Body of pancreas (tissue), 4 donors: Measurements from ENCODE around the gene USP48.

Experiments used
- POLR2A ChIP-seq, 3 donors: fragments of 450-650 bp; IDR thresholded peaks; one replicate each; pipeline ENCODE4 v1.6.1; 2016; ENCODE audit warnings: antibody characterized with exemption in 3 of 3, mild to moderate bottlenecking in 2 of 3
- TF ChIP-seq, protein P1 (sequence below), 7 experiments: fragments of 450-650 bp in 4 of 7; fragments of 200-600 bp in 3 of 7; sonication (generic) in 3 of 7; IDR thresholded peaks; one replicate each; pipeline ENCODE4 v1.5.1; 2016 to 2019; ENCODE audit warnings: antibody characterized with exemption in 7 of 7

DNA sequence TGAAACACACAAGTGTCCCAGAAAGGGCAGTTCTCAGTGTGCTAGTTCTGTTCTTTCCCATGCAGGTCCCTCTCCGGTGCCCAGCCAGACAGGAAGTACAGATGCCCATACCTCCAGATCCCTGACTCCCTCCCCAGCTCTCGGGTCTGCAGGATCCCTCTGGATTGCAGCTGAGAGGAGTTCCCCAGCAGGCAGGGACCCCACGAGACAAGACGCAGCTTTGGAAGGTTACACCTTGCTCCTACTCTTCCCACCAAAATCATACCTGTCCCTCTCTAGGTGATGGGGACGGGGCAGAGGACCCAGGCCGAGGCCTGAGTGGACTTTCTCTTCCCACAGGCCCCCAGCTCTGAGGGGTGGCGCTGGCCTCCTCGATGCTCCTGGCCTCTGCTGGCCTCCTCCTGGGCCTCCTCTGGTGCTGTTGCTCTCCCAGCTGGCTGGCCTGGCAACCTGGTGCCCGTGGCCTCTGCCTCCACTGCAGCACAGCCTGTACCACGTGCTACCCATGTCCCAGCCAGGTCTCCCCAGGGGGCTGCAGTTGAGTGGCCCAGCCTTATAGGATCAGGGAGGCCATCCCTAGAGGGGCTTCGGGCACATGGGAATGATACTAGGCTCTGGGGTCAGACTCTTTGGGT, 38.6 kb upstream of the USP48 start:
- TF ChIP-seq, protein P1, sequence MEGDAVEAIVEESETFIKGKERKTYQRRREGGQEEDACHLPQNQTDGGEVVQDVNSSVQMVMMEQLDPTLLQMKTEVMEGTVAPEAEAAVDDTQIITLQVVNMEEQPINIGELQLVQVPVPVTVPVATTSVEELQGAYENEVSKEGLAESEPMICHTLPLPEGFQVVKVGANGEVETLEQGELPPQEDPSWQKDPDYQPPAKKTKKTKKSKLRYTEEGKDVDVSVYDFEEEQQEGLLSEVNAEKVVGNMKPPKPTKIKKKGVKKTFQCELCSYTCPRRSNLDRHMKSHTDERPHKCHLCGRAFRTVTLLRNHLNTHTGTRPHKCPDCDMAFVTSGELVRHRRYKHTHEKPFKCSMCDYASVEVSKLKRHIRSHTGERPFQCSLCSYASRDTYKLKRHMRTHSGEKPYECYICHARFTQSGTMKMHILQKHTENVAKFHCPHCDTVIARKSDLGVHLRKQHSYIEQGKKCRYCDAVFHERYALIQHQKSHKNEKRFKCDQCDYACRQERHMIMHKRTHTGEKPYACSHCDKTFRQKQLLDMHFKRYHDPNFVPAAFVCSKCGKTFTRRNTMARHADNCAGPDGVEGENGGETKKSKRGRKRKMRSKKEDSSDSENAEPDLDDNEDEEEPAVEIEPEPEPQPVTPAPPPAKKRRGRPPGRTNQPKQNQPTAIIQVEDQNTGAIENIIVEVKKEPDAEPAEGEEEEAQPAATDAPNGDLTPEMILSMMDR (IDR thresholded peaks at IDR 0.05) = no peak
- no peak for TF ChIP-seq POLR2A (IDR thresholded peaks at IDR 0.05)
